HepG2 (cell line): ENCODE results near the gene COA4. TPM values are rescaled to one million over a fixed set of nuclear protein-coding genes. Genes with fewer than 3 reads are reported as not detected.

Source experiments
- ESRRA ChIP-seq: sonication (generic); formaldehyde crosslinking; IDR thresholded peaks from 2 replicates; pipeline ENCODE4 v1.5.1; 2020; ENCODE audit warnings: mild to moderate bottlenecking, low read depth, missing genetic modification reagents
- NFE2L2 ChIP-seq: fragments of 150-350 bp; IDR thresholded peaks from 2 replicates; pipeline ENCODE4 v1.6.1; 2014; ENCODE audit warnings: low read length
- TP53 ChIP-seq: sonication (generic); formaldehyde crosslinking; conservative IDR thresholded peaks from 2 replicates; pipeline ENCODE4 v1.4.0; 2020; ENCODE audit warnings: missing genetic modification reagents
- TRIM22 ChIP-seq: fragments of 450-650 bp; IDR thresholded peaks from 2 replicates; pipeline ENCODE4 v1.6.1; 2017
- TRIM24 ChIP-seq: sonication (generic); formaldehyde crosslinking; IDR thresholded peaks from 2 replicates; pipeline ENCODE4 v1.8.0; 2022; ENCODE audit warnings: mild to moderate bottlenecking, missing genetic modification reagents
- ZNF142 ChIP-seq: sonication (generic); formaldehyde crosslinking; IDR thresholded peaks from 2 replicates; pipeline ENCODE4 v1.4.0; 2020; ENCODE audit warnings: missing genetic modification reagents
- polyA plus RNA-seq, 8 experiments: library from polyadenylated mRNA; depleted of rRNA in 3 of 8; stranded (reverse) in 7 of 8; unstranded in 1 of 8; fragments of >200 nt; fragmentation: Illumina TruSeq in 4 of 8; extraction: Trizol in 4 of 8; gene quantifications; 2 replicates each; pipeline versions ENCODE4 v1.2.1 to v1.2.3, GENCODE V29; 2011 to 2016; ENCODE audit warnings: low read depth in 4 of 8, missing spikeins in 1 of 8, mixed read lengths in 1 of 8; ENCODE audit not compliant: insufficient read depth in 1 of 8
- total RNA-seq, 5 experiments: library from RNA; depleted of rRNA; stranded (reverse); fragments of >200 nt; fragmentation: Illumina TruSeq; extraction: Trizol; gene quantifications; 2 replicates each; pipeline ENCODE4 v1.2.3, GENCODE V29; 2016; ENCODE audit warnings: low read depth in 1 of 5
- TF ChIP-seq, protein P1 (sequence below): sonication (generic); formaldehyde crosslinking; IDR thresholded peaks from 2 replicates; pipeline ENCODE4 v1.8.0; 2022; ENCODE audit warnings: missing genetic modification reagents, mild to moderate bottlenecking, moderate library complexity, borderline replicate concordance
- TF ChIP-seq, protein P2 (sequence below): IDR thresholded peaks from 2 replicates; pipeline ENCODE4 v1.6.1; 2016; ENCODE audit warnings: missing biosample characterization, missing genetic modification reagents, low read depth

The COA4 gene
- total and polyA plus RNA-seq, 2 of the 13 experiments (the other 11 are each of a cell fraction or from before 2014, with no cell fraction given): 107 to 109 TPM

- TF ChIP-seq, protein P1, sequence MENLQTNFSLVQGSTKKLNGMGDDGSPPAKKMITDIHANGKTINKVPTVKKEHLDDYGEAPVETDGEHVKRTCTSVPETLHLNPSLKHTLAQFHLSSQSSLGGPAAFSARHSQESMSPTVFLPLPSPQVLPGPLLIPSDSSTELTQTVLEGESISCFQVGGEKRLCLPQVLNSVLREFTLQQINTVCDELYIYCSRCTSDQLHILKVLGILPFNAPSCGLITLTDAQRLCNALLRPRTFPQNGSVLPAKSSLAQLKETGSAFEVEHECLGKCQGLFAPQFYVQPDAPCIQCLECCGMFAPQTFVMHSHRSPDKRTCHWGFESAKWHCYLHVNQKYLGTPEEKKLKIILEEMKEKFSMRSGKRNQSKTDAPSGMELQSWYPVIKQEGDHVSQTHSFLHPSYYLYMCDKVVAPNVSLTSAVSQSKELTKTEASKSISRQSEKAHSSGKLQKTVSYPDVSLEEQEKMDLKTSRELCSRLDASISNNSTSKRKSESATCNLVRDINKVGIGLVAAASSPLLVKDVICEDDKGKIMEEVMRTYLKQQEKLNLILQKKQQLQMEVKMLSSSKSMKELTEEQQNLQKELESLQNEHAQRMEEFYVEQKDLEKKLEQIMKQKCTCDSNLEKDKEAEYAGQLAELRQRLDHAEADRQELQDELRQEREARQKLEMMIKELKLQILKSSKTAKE (CRISPR knock-in tag): no peak
- TF ChIP-seq TRIM22: no peak
- no peak for TF ChIP-seq TP53 (CRISPR knock-in tag)
- TF ChIP-seq ZNF142: 0 out of 2 replicates have a peak, but pooled peaks have one; percentile 62
- TF ChIP-seq TRIM24 (CRISPR knock-in tag): no peak
- TF ChIP-seq, protein P2, sequence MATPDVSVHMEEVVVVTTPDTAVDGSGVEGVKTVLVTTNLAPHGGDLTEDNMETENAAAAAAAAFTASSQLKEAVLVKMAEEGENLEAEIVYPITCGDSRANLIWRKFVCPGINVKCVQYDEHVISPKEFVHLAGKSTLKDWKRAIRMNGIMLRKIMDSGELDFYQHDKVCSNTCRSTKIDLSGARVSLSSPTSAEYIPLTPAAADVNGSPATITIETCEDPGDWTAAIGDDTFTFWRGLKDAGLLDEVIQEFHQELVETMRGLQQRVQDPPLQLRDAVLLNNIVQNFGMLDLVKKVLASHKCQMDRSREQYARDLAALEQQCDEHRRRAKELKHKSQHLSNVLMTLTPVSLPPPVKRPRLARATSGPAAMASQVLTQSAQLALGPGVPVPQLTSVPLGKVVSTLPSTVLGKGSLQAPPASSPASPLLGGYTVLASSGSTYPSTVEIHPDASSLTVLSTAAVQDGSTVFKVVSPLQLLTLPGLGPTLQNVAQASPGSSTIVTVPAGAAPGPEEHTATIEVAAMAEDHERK (CRISPR knock-in tag): peak; percentile 71; the same call in 1 of the 2 replicates
- TF ChIP-seq NFE2L2: no peak
- 0 out of 2 replicates have a peak, but pooled peaks have one; percentile 26 for TF ChIP-seq ESRRA (CRISPR knock-in tag)
Measured at GRCh38 chr11:73876424-73877310, at the start of gene COA4, which contains the start of gene PAAF1 (continued).
